Sigmoid colon (tissue), 3 donors: ENCODE data around the gene GTF3C1.

Experiments used
- CTCF ChIP-seq, 4 experiments: fragments of 450-650 bp in 3 of 4; fragments of 200-600 bp in 1 of 4; IDR thresholded peaks; one replicate each; pipeline ENCODE4 v1.5.1; 2016 to 2019; ENCODE audit warnings: antibody characterized with exemption in 4 of 4, mild to moderate bottlenecking in 3 of 4, moderate library complexity in 2 of 4
- POLR2A ChIP-seq, 2 donors: fragments of 450-650 bp; IDR thresholded peaks; one replicate each; pipeline ENCODE4 v1.6.1; 2016; ENCODE audit warnings: antibody characterized with exemption in 2 of 2, mild to moderate bottlenecking in 2 of 2, moderate library complexity in 2 of 2

DNA sequence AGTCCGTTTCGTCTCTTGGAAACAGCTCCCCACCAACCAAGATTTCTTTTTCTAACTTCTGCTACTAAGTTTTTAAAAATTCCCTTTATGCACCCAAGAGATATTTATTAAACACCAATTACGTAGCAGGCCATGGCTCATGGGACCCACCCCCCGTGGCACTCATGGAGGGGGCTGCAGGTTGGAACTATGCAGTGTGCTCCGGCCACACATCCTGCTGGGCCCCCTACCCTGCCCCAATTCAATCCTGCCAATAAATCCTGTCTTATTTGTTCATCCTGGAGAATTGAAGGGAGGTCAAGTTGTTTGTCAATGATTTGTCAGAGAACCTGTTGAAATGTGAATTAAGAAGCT is 99.5 kb downstream of the GTF3C1 start:
- no peak for TF ChIP-seq CTCF (IDR thresholded peaks at IDR 0.05)
- TF ChIP-seq POLR2A (IDR thresholded peaks at IDR 0.05) = no peak
